IPS-NIHi7 (cell line): ENCODE data around the gene KCTD4.
"Not testable (repeated sequence)": the region's sequence is repeated elsewhere in the genome, so short reads cannot be mapped to it uniquely, and the experiment has no call there.

Experiments
- DNase-seq: peaks from one replicate; pipeline ENCODE4 v3.0.0; 2012; ENCODE audit warnings: mixed read lengths; ENCODE audit errors: extremely low spot score

Gene KCTD4

DNA sequence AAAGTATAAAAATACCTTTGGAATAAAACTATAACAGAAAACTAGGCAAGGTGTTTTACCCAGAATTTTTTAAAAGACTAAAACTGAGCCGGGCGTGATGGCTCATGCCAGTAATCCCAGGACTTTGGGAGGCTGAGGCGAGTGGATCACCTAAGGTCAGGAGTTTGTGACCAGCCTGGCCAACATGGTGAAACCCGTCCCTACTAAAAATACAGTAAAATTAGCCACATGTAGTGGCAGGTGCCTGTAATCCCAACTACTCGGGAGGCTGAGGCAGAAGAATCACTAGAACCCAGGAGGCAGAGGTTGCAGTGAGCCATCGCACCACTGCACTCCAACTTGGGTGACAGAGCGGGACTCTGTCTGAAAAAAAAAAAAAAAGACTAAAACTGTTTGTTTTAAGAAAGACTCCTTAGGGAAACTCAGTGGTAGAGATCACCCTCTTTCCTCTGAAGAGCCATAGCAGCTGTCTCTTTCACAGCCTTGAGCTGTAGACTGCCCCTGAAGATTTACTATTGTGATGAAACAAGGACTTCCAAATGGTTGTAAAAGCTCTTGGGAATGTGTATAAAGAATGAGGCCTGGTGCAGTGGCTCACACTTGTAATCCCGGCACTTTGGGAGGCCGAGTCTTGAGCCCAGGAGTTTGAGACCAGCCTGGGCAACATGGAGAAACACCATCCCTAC is 14.7 kb upstream of the KCTD4 start:
- DNase-seq: no peak

- DNase-seq: no peak
These were observed 8.4 kb upstream of the KCTD4 start for GRCh38 chr13:45209229-45209628.

- DNase-seq: no peak
These were observed 7.3 kb upstream of the KCTD4 start for GRCh38 chr13:45208132-45208531.

DNA sequence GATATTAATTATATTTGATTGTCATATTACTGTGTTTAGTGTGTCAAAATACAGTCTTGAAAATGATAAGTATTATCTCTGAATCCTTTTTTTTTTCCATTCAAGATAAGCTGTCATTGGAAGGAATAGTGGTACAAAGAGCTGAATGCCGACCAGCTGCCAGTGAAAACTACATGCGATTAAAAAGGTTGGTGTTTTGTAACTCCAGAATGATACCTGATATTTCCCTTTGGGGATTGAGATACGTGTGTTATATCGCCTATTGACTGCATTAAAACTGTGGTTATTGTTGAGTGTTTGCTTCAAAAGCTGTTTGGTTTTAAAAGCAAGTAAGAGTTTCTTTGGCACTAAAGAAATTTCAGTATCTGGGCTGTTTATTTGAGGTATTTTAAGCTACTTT is 6.5 kb upstream of the KCTD4 start:
- no peak for DNase-seq

- no peak for DNase-seq
These were observed 5.5 kb upstream of the KCTD4 start for GRCh38 chr13:45206340-45206739.

- no peak for DNase-seq
These were observed 4.3 kb upstream of the KCTD4 start for GRCh38 chr13:45205124-45205523.

DNA sequence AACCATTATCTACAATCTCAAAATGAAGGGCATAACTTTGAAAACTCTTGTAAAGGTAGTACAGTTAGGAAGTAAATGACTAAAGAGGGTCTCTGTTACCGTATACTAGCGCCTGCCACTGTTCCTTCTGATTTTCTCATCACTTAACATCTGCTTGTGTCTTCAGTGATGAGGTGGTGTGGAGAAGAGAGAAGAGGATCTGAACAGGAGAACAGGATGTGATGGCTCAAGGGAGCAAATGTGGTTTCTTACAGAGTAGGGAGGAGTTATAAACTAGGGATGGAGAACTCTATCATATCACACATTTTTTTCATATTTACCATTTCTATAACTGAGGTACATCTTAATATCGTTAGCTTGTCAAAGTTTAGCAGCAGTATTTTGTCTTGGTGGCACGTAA is 1.1 kb downstream of the KCTD4 start:
- no peak for DNase-seq

DNA sequence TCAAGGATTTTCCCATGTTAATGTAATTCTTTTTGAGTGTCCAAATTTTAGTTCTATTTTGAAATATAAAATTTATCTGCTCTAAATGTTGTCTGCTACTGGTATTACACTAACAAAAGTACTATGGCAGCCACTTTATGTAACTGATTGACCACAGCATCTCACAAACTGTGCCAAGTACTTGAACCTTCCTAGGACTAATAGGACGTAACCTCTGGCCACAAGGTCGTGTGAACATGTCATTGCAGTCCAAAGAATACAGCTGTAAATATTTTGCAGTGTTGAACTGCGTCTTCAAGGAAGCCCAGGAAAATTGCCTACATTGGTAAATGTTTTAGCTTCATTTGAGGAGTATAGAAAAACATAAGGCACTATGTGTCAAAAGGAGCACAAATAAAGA is 1.9 kb downstream of the KCTD4 start:
- DNase-seq: no peak

GRCh38 chr13:45198041-45198440 is 2.8 kb downstream of the KCTD4 start:
- DNase-seq: no peak

DNA sequence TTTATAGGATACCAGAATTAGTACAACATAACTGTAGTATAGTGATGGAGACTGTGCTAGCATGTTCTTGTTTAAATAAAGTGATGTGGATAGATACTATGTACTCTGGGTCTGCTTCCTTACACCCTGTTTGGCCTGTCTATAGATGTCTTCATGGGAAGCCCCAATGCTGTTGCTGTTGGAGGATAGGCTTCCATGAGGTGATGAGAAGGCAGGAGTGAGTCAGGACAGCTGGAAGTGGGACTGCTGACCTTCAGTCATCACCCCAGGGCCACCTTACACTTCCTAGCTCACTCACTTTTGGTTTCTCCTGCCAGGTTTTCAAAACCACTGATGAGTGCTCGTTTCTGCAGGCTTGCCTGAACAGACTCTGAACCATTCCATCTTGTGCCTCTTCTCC is 4.2 kb downstream of the KCTD4 start:
- DNase-seq: no peak

DNA sequence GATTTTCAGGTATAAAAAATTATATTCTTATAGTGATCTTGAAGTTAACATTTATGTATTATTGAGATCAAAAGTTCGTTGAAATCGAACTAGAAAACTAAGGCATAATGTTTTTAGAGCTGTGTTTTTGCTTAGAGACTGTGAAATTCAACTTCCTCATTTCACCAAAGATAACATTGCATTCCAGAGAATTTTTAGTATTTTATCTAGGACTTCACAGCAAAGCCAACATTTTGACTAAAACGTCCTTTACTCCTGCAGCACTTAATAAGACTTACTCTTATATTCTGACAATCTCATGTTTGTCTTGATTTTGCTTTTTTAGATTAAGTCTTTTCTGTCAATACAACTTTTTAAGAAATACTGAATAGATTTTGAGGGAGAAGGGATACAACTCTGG is 4.7 kb downstream of the KCTD4 start:
- no peak for DNase-seq

- DNase-seq: no peak
These were observed 5.4 kb downstream of the KCTD4 start for GRCh38 chr13:45195421-45195820.

- peak; percentile 32 for DNase-seq
These were observed 6.5 kb downstream of the KCTD4 start for GRCh38 chr13:45194081-45194939.

GRCh38 chr13:45191874-45192273 is 9.0 kb downstream of the KCTD4 start:
- DNase-seq: no peak

GRCh38 chr13:45189511-45189910 is 11.3 kb downstream of the KCTD4 start:
- DNase-seq: not testable (repeated sequence)

- DNase-seq: not testable (repeated sequence)
These were observed 11.8 kb downstream of the KCTD4 start for GRCh38 chr13:45189077-45189476.

DNA sequence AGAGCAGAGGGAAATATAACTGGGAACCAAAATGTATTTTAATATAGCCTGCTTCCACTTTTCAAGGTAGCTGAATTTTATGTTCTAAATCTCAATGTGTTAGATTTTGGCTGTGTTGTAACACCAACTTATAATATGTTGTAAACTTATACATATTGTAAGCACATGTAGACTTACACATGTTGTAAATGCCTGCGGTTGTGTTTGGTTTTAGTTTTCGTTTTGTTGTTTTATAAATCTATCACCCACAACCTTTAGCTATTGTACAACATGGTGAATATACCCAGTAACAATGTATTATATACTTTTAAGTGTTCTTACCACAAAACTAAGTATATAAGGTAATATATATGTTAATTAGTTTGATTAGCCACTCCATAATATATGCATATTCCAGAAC is 15.6 kb downstream of the KCTD4 start:
- DNase-seq: no peak

DNA sequence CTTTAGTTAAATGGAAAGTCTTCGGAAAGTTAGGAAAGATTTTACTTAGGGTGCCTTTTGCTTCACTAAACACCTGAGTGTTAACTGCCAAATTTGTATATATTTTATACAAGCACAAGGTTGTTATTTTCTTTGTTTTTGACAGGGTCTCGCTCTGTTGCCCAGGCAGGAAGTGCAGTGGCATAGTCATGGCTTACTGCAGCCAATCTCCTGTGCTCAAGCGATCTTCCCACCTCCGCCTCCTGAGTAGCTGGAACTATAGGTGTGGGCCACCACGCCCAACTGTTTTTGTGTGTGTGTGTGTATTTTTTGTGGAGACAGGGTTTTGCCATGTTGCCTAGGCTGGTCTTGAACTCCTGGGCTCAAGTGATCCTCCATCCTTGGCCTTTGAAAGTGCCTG is 16.2 kb downstream of the KCTD4 start:
- DNase-seq: no peak

DNA sequence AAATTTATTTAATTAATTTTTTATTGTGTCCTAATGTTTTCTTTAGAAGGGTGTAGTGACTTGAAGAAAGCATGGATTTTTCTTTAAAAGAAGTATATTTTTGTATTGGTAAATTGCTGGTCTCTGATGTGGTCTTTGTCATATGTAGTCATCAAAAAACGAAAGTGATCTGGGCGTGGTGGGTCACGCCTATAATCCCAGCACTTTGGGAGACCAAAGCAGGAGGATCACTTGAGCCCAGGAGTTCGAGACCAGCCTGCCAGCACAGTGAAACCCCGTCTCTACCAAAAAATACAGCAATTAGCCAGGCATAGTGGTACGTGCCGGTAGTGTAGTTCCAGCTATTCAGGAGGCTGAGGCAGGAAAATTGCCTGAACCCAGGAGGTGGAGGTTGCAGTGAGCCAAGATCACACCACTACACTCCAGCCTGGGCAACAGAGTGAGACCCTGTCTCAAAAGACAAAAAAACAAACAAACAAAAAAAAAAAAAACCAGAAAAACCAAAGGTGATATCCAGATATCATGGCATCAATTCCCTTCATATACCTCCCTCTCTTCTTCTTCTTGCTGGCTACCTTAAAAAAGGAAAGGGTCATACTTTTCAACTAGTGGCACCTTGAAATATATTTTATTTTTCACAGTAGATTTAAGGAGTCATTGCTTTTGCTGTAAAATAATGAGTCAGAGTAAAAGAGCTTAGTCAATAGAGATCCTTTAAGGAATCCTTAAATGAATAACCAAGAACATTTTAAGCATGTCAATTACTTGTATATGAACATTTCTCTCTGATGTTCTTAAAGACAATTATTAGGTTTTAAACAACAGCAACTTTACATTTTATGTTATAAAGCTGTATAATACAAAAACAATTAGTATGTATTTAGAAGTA is 19.9 kb downstream of the KCTD4 start:
- DNase-seq: no peak

DNA sequence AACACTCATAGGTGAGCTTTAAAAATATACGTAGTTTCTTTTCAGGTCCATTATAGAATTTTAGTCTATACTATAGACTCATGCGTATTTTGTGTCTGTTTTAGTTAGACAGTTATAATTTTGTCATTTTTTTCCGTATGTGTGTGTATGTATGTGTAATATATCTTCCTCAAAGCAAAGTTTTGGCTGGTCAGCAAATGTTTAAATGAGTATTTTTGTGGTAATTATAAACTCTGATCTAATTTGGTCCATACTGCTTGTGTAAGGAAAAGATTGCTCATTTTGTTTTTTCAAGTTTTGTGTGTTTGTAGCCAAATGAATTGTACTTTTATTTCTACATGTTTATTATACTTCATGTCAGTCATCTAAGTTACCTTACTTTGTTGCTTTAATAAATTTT is 20.5 kb downstream of the KCTD4 start:
- no peak for DNase-seq

- no peak for DNase-seq
These were observed 21.4 kb downstream of the KCTD4 start for GRCh38 chr13:45179428-45179827.
